K562 (cell line): Measurements from ENCODE around the gene STC2. TPM values are rescaled to one million over a fixed set of nuclear protein-coding genes. Genes with fewer than 3 reads are reported as not detected.
A peak's percentile ranks its signal among the peaks of the same experiment; 100 is the strongest.

Experiments used
- ATF7 ChIP-seq: fragments of 450-650 bp; IDR thresholded peaks from 2 replicates; pipeline ENCODE4 v1.7.1; 2014; ENCODE audit warnings: mild to moderate bottlenecking, moderate library complexity
- CHCHD3 ChIP-seq: fragments of 250-450 bp; sonication (Bioruptor Pico); IDR thresholded peaks from 2 replicates; pipeline ENCODE4 v2.1.2; 2022; ENCODE audit warnings: mild to moderate bottlenecking
- DEAF1 ChIP-seq: fragments of 450-650 bp; formaldehyde crosslinking; IDR thresholded peaks from 2 replicates; pipeline ENCODE4 v1.4.0; 2020; ENCODE audit warnings: mild to moderate bottlenecking, moderate library complexity
- EHMT2 ChIP-seq: fragments of 450-650 bp; IDR thresholded peaks from 2 replicates; pipeline ENCODE4 v1.6.1; 2018; ENCODE audit warnings: antibody characterized with exemption
- ESRRA ChIP-seq: fragments of 450-650 bp; IDR thresholded peaks from 2 replicates; pipeline ENCODE4 v1.6.1; 2014; ENCODE audit warnings: low read depth, mild to moderate bottlenecking, moderate library complexity, borderline replicate concordance
- ETV1 ChIP-seq: fragments of 450-650 bp; conservative IDR thresholded peaks from 2 replicates; pipeline ENCODE4 v1.6.1; 2016; ENCODE audit warnings: missing genetic modification characterization, control low read depth, low read depth, missing compliant biosample characterization
- MLLT1 ChIP-seq, 2 experiments: fragments of 450-650 bp; IDR thresholded peaks; 2 replicates each; pipeline ENCODE4 v1.6.1; 2016
- NFE2 ChIP-seq: IDR thresholded peaks from 2 replicates; pipeline ENCODE4 v1.6.1; 2014; ENCODE audit warnings: antibody characterized with exemption, low read depth
- NR3C1 ChIP-seq: sonication (generic); formaldehyde crosslinking; IDR thresholded peaks from 2 replicates; pipeline ENCODE4 v1.8.1; 2022; ENCODE audit warnings: missing genetic modification reagents
- POLR2G ChIP-seq: fragments of 200-400 bp; formaldehyde crosslinking; IDR thresholded peaks from 2 replicates; pipeline ENCODE4 v1.6.1; 2017; ENCODE audit warnings: low read depth, mild to moderate bottlenecking, antibody characterized with exemption, low read length, moderate library complexity
- SLC30A9 ChIP-seq: fragments of 250-450 bp; sonication (Bioruptor Pico); IDR thresholded peaks from 2 replicates; pipeline ENCODE4 v1.8.0; 2022; ENCODE audit warnings: mild to moderate bottlenecking, moderate library complexity
- SMARCA5 ChIP-seq: fragments of 450-650 bp; IDR thresholded peaks from 2 replicates; pipeline ENCODE4 v1.6.1; 2016
- SRSF9 ChIP-seq: fragments of 200-400 bp; formaldehyde crosslinking; IDR thresholded peaks from 2 replicates; pipeline ENCODE4 v1.6.1; 2017; ENCODE audit warnings: low read depth, low read length, borderline replicate concordance
- STAT6 ChIP-seq: sonication (generic); formaldehyde crosslinking; IDR thresholded peaks from 2 replicates; pipeline ENCODE4 v1.8.1; 2023; ENCODE audit warnings: mild to moderate bottlenecking, missing genetic modification reagents
- THRAP3 ChIP-seq: fragments of 450-650 bp; IDR thresholded peaks from 2 replicates; pipeline ENCODE4 v1.6.1; 2016; ENCODE audit warnings: mild to moderate bottlenecking, inconsistent platforms, borderline replicate concordance
- ZBTB49 ChIP-seq: sonication (generic); formaldehyde crosslinking; IDR thresholded peaks from 2 replicates; pipeline ENCODE4 v1.8.0; 2022; ENCODE audit warnings: missing genetic modification reagents, mild to moderate bottlenecking, borderline replicate concordance
- ZMIZ1 ChIP-seq, 2 experiments: fragments of 150-350 bp in 1 of 2; IDR thresholded peaks; 2 replicates each; pipeline ENCODE4 v1.6.1; 2012 to 2016; ENCODE audit warnings: low read depth in 2 of 2, low read length in 2 of 2, mild to moderate bottlenecking in 1 of 2, moderate library complexity in 1 of 2
- polyA plus RNA-seq, 8 experiments: library from polyadenylated mRNA; depleted of rRNA in 4 of 8; stranded (reverse) in 5 of 8; unstranded in 3 of 8; fragments of >200 nt; fragmentation: Nextera tagmentation in 2 of 8; fragmentation: Illumina TruSeq in 1 of 8; extraction: Ambion mirVana in 2 of 8; extraction: Trizol in 1 of 8; gene quantifications; 2 replicates each; pipeline versions ENCODE4 v1.2.1 to v1.2.3, GENCODE V29; 2011 to 2014; ENCODE audit warnings: inconsistent platforms in 1 of 8, missing spikeins in 1 of 8
- total RNA-seq, 7 experiments: library from RNA; depleted of rRNA in 6 of 7; stranded (reverse); fragments of >200 nt in 6 of 7; fragmentation: Illumina TruSeq in 2 of 7; extraction: Trizol in 2 of 7; gene quantifications; 2 replicates each; pipeline versions ENCODE4 v1.2.1 to v1.2.3, GENCODE V29; 2011 to 2021; ENCODE audit warnings: low replicate concordance in 1 of 7

The STC2 gene
- total and polyA plus RNA-seq, 9 of the 15 experiments (the other 6 are each of a cell fraction or from before 2014, with no cell fraction given), result 0.62 to 31.7 (median 7.4) TPM

- TF ChIP-seq EHMT2 (no peak), POLR2G (no peak), SLC30A9 (no peak), ATF7 (peak; percentile 32; the same call in 1 of the 2 replicates), SRSF9 (no peak), NFE2 (peak; percentile 47; the same call in 1 of the 2 replicates), CHCHD3 (CRISPR knock-in tag) (no peak), STAT6 (CRISPR knock-in tag) (no peak), ZBTB49 (no peak), NR3C1 (CRISPR knock-in tag) (no peak), THRAP3 (no peak), MLLT1 (IDR thresholded peaks at IDR 0.05) (no peak), ZMIZ1 (IDR thresholded peaks at IDR 0.05; ENCODE audit: low read depth in 2 of 2, low read length in 2 of 2) (no peak), SMARCA5 (no peak), ETV1 (peak; percentile 70), ESRRA (no peak), DEAF1 (CRISPR knock-in tag) (peak; percentile 97)
These were observed 3.8 kb upstream of the STC2 start (continued) for GRCh38 chr5:173331956-173332479.
